GM12878 (cell line): ENCODE data around the gene PREX1. TPM values are rescaled to one million over a fixed set of nuclear protein-coding genes. Genes with fewer than 3 reads are reported as not detected.

Experiments used
- ATAC-seq: fragments of 200-7000 bp; cut with Tn5 transposase; 3 replicates; pipeline ENCODE4 v1.9.1; 2020; ENCODE audit warnings: mild to moderate bottlenecking, moderate library complexity
- BruUV-seq: library from RNA; stranded (reverse); fragments of 400-500 nt; replicated peaks from 2 replicates; lab custom pipeline; 2021; lab: Mats Ljungman, UMichigan
- CTCF ChIA-PET: fragments of 300-600 bp; sonication (Branson Sonifier 250); formaldehyde crosslinking; extraction: SDS; loops from one replicate; lab custom pipeline; 2021; ENCODE audit warnings: inconsistent platforms; lab: Yijun Ruan, JAX
- POLR2A ChIA-PET: fragments of 350-600 bp; formaldehyde crosslinking; extraction: SDS; loops from one replicate; lab custom pipeline; 2021; ENCODE audit warnings: inconsistent platforms; lab: Charles Lee
- RAD21 ChIA-PET: fragments of 300-600 bp; sonication (Branson Sonifier 250); formaldehyde crosslinking; loops from one replicate; lab custom pipeline; 2023; ENCODE audit warnings: antibody characterized with exemption; ENCODE audit not compliant: unreplicated experiment; lab: Charles Lee
- SMC1A ChIA-PET: fragments of 300-600 bp; sonication (Branson Sonifier 250); formaldehyde crosslinking; loops from one replicate; lab custom pipeline; 2023; ENCODE audit not compliant: unreplicated experiment, uncharacterized antibody; lab: Charles Lee
- DNase-seq: peaks from one replicate; pipeline ENCODE4 v3.0.0-alpha.2; 2011; ENCODE audit warnings: low read depth, low spot score
- FAIRE-seq: peaks from 3 replicates; lab custom pipeline; 2011; peaks lifted over from hg19 to GRCh38; lab: Jason Lieb, UNC
- H2AFZ ChIP-seq: 2 replicates; pipeline ENCODE4 v1.6.0; 2011; ENCODE audit warnings: low read depth, low read length, control low read depth; ENCODE audit not compliant: control insufficient read depth
- H3K27ac ChIP-seq: 2 replicates; pipeline ENCODE4 v1.5.1; 2011; ENCODE audit warnings: control low read depth; ENCODE audit not compliant: control insufficient read depth, insufficient read depth
- H3K27me3 ChIP-seq, 2 experiments: replicated peaks in 1 of 2; 2 replicates each; pipeline versions ENCODE4 v1.6.0 to v1.6.1; 2011; ENCODE audit warnings: low read length in 1 of 2; ENCODE audit not compliant: control insufficient read depth in 2 of 2, insufficient read depth in 2 of 2
- H3K36me3 ChIP-seq, 2 experiments: 2 replicates each; pipeline ENCODE4 v1.5.1; 2011; ENCODE audit warnings: low read length in 1 of 2; ENCODE audit not compliant: control insufficient read depth in 2 of 2, insufficient read depth in 2 of 2
- H3K4me1 ChIP-seq: 2 replicates; pipeline ENCODE4 v1.6.1; 2011; ENCODE audit warnings: mild to moderate bottlenecking, low read length, moderate library complexity, mixed read lengths; ENCODE audit not compliant: control insufficient read depth, insufficient read depth
- H3K4me2 ChIP-seq: 2 replicates; pipeline ENCODE4 v1.6.0; 2011; ENCODE audit warnings: control low read depth; ENCODE audit not compliant: control insufficient read depth, insufficient read depth
- H3K4me3 ChIP-seq: fragments of 200-600 bp; sonication (generic); 2 replicates; pipeline ENCODE4 v1.5.1; 2016
- H3K79me2 ChIP-seq: 2 replicates; pipeline ENCODE4 v1.6.0; 2011; ENCODE audit warnings: low read length; ENCODE audit not compliant: control insufficient read depth, insufficient read depth
- H3K9ac ChIP-seq: 2 replicates; pipeline ENCODE4 v1.8.0; 2011; ENCODE audit warnings: low read length, control low read depth, mixed read lengths; ENCODE audit not compliant: control insufficient read depth, insufficient read depth
- H3K9me3 ChIP-seq: replicated peaks from 3 replicates; pipeline ENCODE4 v1.5.1; 2011; ENCODE audit warnings: mild to moderate bottlenecking, low read length; ENCODE audit not compliant: control insufficient read depth, insufficient read depth
- H4K20me1 ChIP-seq: 2 replicates; pipeline ENCODE4 v1.6.0; 2011; ENCODE audit not compliant: control insufficient read depth, insufficient read depth
- BCL11A ChIP-seq: IDR thresholded peaks from 2 replicates; pipeline ENCODE4 v1.6.1; 2011; ENCODE audit warnings: low read depth, low read length
- CBFB ChIP-seq: IDR thresholded peaks from 2 replicates; pipeline ENCODE4 v1.6.1; 2016; ENCODE audit warnings: antibody characterized with exemption, low read depth
- RUNX3 ChIP-seq: IDR thresholded peaks from 2 replicates; pipeline ENCODE4 v1.6.1; 2012; ENCODE audit warnings: low read length, inconsistent platforms
- SREBF1 ChIP-seq: IDR thresholded peaks from 2 replicates; pipeline ENCODE4 v1.6.1; 2012; ENCODE audit warnings: mild to moderate bottlenecking, low read length
- WRNIP1 ChIP-seq: IDR thresholded peaks from 2 replicates; pipeline ENCODE4 v1.6.1; 2011; ENCODE audit warnings: low read depth, low read length, improper control_type of control experiment, borderline replicate concordance
- ZBED1 ChIP-seq: IDR thresholded peaks from 2 replicates; pipeline ENCODE4 v1.6.1; 2016; ENCODE audit warnings: borderline replicate concordance
- ZNF622 ChIP-seq: fragments of 450-650 bp; IDR thresholded peaks from 2 replicates; pipeline ENCODE4 v1.6.1; 2017; ENCODE audit warnings: mild to moderate bottlenecking, inconsistent platforms
- WGBS: methylation state at CpG from one replicate; pipeline ENCODE4 v1.1.6; 2016; ENCODE audit warnings: low lambda C conversion rate; ENCODE audit not compliant: insufficient replicate concordance, insufficient coverage; ENCODE audit errors: missing lambda C conversion rate; 5-methylcytosine and 5-hydroxymethylcytosine counted together
- in situ Hi-C: fragments of 300-500 bp; cut with MboI; formaldehyde crosslinking; loops from 9 replicates; pipeline ENCODE4 v1.14.3; 2018; ENCODE audit warnings: mixed read lengths
- intact Hi-C: fragments of 100-400 bp; cut with micrococcal nuclease; formaldehyde crosslinking; loops from one replicate; pipeline ENCODE4 v1.14.2; 2022; ENCODE audit not compliant: unreplicated experiment
- polyA plus RNA-seq, 11 experiments: library from polyadenylated mRNA; depleted of rRNA in 4 of 11; unstranded in 6 of 11; stranded (reverse) in 5 of 11; fragments of >200 nt; fragmentation: Nextera tagmentation in 4 of 11; fragmentation: Illumina TruSeq in 1 of 11; extraction: Ambion mirVana in 4 of 11; extraction: Trizol in 1 of 11; gene quantifications; 1 replicate in 1 of 11; 2 replicates in 10 of 11; pipeline versions ENCODE4 v1.2.1 to v1.2.3, GENCODE V29; 2011 to 2016; ENCODE audit warnings: inconsistent platforms in 2 of 11, missing spikeins in 2 of 11, low read depth in 1 of 11
- total RNA-seq, 4 experiments: library from RNA; depleted of rRNA in 3 of 4; stranded (reverse); fragments of >200 nt in 3 of 4; fragmentation: Illumina TruSeq in 1 of 4; extraction: Trizol in 1 of 4; gene quantifications; 2 replicates each; pipeline versions ENCODE4 v1.2.1 to v1.2.3, GENCODE V29; 2013 to 2021
- TF ChIP-seq, protein P1 (sequence below): fragments of 450-650 bp; IDR thresholded peaks from 2 replicates; pipeline ENCODE4 v1.6.1; 2016; ENCODE audit warnings: mild to moderate bottlenecking
- TF ChIP-seq, protein P2 (sequence below): IDR thresholded peaks from 2 replicates; pipeline ENCODE4 v1.6.1; 2011; ENCODE audit warnings: low read depth, low read length, improper control_type of control experiment, borderline replicate concordance
- TF ChIP-seq, protein P3 (sequence below): fragments of 450-650 bp; IDR thresholded peaks from 2 replicates; pipeline ENCODE4 v1.6.1; 2016; ENCODE audit warnings: mild to moderate bottlenecking, moderate library complexity, borderline replicate concordance
- TF ChIP-seq, protein P4 (sequence below): fragments of 450-650 bp; IDR thresholded peaks from 2 replicates; pipeline ENCODE4 v1.6.1; 2018; ENCODE audit warnings: mild to moderate bottlenecking, low read depth, moderate library complexity; ENCODE audit not compliant: partially characterized antibody

The PREX1 gene
- total and polyA plus RNA-seq, 10 of the 15 experiments (the other 5 are each of a cell fraction or from before 2014, with no cell fraction given): 2.6 to 114 (median 38.9) TPM

DNA sequence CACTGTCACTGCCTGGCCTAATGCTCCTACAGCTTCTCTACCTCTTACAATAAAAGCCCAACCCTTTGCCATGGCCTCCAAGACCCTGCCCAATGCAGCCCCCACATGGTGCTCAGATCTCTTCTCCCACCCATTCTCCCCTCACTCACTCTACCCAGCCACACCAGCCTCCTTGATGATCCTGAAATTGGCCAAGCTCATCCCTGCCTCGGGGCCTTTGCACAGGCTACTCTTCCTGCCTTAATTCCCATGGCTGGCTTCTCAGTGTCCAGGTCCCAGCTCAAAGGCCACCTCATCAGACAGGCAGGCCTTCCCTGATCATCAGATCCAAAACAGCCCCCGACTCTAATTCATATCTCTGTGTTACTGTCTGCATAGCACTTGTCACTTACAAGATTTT is 25.6 kb downstream of the PREX1 start:
- no peak overlapping the region for H3K27ac ChIP-seq
- no peak for FAIRE-seq
- H4K20me1 ChIP-seq: peaks cover 6% of the 10 kb centered on the region
- 96% methylated on average over 2 of the region's 2 CpGs for WGBS
- H3K4me3 ChIP-seq: no peak overlapping the region
- no peak for TF ChIP-seq RUNX3
- no peak for TF ChIP-seq CBFB
- TF ChIP-seq, protein P1, sequence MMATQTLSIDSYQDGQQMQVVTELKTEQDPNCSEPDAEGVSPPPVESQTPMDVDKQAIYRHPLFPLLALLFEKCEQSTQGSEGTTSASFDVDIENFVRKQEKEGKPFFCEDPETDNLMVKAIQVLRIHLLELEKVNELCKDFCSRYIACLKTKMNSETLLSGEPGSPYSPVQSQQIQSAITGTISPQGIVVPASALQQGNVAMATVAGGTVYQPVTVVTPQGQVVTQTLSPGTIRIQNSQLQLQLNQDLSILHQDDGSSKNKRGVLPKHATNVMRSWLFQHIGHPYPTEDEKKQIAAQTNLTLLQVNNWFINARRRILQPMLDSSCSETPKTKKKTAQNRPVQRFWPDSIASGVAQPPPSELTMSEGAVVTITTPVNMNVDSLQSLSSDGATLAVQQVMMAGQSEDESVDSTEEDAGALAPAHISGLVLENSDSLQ: no peak
- no peak for TF ChIP-seq ZBED1
- TF ChIP-seq, protein P2, sequence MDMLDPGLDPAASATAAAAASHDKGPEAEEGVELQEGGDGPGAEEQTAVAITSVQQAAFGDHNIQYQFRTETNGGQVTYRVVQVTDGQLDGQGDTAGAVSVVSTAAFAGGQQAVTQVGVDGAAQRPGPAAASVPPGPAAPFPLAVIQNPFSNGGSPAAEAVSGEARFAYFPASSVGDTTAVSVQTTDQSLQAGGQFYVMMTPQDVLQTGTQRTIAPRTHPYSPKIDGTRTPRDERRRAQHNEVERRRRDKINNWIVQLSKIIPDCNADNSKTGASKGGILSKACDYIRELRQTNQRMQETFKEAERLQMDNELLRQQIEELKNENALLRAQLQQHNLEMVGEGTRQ: no peak
- TF ChIP-seq, protein P3, sequence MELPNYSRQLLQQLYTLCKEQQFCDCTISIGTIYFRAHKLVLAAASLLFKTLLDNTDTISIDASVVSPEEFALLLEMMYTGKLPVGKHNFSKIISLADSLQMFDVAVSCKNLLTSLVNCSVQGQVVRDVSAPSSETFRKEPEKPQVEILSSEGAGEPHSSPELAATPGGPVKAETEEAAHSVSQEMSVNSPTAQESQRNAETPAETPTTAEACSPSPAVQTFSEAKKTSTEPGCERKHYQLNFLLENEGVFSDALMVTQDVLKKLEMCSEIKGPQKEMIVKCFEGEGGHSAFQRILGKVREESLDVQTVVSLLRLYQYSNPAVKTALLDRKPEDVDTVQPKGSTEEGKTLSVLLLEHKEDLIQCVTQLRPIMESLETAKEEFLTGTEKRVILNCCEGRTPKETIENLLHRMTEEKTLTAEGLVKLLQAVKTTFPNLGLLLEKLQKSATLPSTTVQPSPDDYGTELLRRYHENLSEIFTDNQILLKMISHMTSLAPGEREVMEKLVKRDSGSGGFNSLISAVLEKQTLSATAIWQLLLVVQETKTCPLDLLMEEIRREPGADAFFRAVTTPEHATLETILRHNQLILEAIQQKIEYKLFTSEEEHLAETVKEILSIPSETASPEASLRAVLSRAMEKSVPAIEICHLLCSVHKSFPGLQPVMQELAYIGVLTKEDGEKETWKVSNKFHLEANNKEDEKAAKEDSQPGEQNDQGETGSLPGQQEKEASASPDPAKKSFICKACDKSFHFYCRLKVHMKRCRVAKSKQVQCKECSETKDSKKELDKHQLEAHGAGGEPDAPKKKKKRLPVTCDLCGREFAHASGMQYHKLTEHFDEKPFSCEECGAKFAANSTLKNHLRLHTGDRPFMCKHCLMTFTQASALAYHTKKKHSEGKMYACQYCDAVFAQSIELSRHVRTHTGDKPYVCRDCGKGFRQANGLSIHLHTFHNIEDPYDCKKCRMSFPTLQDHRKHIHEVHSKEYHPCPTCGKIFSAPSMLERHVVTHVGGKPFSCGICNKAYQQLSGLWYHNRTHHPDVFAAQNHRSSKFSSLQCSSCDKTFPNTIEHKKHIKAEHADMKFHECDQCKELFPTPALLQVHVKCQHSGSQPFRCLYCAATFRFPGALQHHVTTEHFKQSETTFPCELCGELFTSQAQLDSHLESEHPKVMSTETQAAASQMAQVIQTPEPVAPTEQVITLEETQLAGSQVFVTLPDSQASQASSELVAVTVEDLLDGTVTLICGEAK: no peak
- no peak for TF ChIP-seq ZNF622
- TF ChIP-seq, protein P4, sequence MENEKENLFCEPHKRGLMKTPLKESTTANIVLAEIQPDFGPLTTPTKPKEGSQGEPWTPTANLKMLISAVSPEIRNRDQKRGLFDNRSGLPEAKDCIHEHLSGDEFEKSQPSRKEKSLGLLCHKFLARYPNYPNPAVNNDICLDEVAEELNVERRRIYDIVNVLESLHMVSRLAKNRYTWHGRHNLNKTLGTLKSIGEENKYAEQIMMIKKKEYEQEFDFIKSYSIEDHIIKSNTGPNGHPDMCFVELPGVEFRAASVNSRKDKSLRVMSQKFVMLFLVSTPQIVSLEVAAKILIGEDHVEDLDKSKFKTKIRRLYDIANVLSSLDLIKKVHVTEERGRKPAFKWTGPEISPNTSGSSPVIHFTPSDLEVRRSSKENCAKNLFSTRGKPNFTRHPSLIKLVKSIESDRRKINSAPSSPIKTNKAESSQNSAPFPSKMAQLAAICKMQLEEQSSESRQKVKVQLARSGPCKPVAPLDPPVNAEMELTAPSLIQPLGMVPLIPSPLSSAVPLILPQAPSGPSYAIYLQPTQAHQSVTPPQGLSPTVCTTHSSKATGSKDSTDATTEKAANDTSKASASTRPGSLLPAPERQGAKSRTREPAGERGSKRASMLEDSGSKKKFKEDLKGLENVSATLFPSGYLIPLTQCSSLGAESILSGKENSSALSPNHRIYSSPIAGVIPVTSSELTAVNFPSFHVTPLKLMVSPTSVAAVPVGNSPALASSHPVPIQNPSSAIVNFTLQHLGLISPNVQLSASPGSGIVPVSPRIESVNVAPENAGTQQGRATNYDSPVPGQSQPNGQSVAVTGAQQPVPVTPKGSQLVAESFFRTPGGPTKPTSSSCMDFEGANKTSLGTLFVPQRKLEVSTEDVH: no peak
- TF ChIP-seq SREBF1: no peak
- TF ChIP-seq WRNIP1: no peak
- TF ChIP-seq BCL11A: no peak
- ATAC-seq: no peak
- no peak overlapping the region for H2AFZ ChIP-seq
- H3K27me3 ChIP-seq: no peaks in the 10 kb centered on the region
- no peak overlapping the region for H3K4me2 ChIP-seq
- BruUV-seq: no TSS peak
- peaks cover 13 to 21% of the 10 kb centered on the region in 2 experiments for H3K36me3 ChIP-seq
- in situ Hi-C loops (no loop called here), intact Hi-C loops (no loop called here)
- DNase-seq: no peak
- H3K9ac ChIP-seq: no peak overlapping the region
- ChIA-PET SMC1A (interaction anchor here (0.9 to 1.3 kb wide), 3 partner anchors 8 to 64 kb away, joined by 3 read pairs; no protein-coding TSS in a partner anchor), POLR2A (interaction anchor here (1.2 to 1.6 kb wide), 3 partner anchors 10 to 13 kb away, joined by 3 to 4 read pairs (median 3); no protein-coding TSS in a partner anchor), RAD21 (no interaction called here), CTCF (interaction anchor here (0.9 kb wide), 1 partner anchor 145 kb away, joined by 3 read pairs; no protein-coding TSS in a partner anchor)
- peaks cover 97% of the 10 kb centered on the region for H3K79me2 ChIP-seq
- peaks cover 46% of the 10 kb centered on the region for H3K4me1 ChIP-seq
- H3K9me3 ChIP-seq: peaks cover 3% of the 10 kb centered on the region; the same call in 2 of the 3 replicates
